ENCODE results near the gene PPP2R2D. TPM values are rescaled to one million over a fixed set of nuclear protein-coding genes. Genes with fewer than 3 reads are reported as not detected.

Gene PPP2R2D
- total and polyA plus RNA-seq, 9 donors = 26.7 to 62.9 (median 42.0) TPM

Other genes with a start within 250 kb of the PPP2R2D start
- 100 to 1,000 TPM in 2 of 7 donors, 10 to 100 TPM in 5; 45.1 to 166 (median 70.1) TPM for gene BNIP3, start 80.9 kb downstream of the PPP2R2D start, total RNA-seq
- 10 to 100 TPM; 39.8 to 47.6 TPM for gene BNIP3, start 80.9 kb downstream of the PPP2R2D start, polyA plus RNA-seq
- gene JAKMIP3, start 164.9 kb downstream of the PPP2R2D start, total RNA-seq = 1 to 10 TPM in 5 of 7 donors, under 1 TPM in 2; 0.48 to 2.5 (median 1.9) TPM
- gene JAKMIP3, start 164.9 kb downstream of the PPP2R2D start, polyA plus RNA-seq = 1 to 10 TPM in 1 of 2 donors, under 1 TPM in 1; 0.97 to 1.4 TPM